BLaER1 treated with 17β-estradiol and CSF1 and Interleukin-3, amounts not matched to agents 10 nM and 100 nM (cell line): ENCODE measurements around the gene UHMK1.

Experiments
- H3K27ac ChIP-seq, 11 experiments: shearing (Covaris generic); formaldehyde crosslinking; 2 replicates each; pipeline ENCODE4 v1.8.1; 2022
- H3K27me3 ChIP-seq, 11 experiments: shearing (Covaris generic); formaldehyde crosslinking; 2 replicates each; pipeline ENCODE4 v1.8.1; 2022
- H3K36me3 ChIP-seq, 11 experiments: shearing (Covaris generic); formaldehyde crosslinking; 2 replicates each; pipeline ENCODE4 v1.8.1; 2022
- H3K4me1 ChIP-seq, 10 experiments: shearing (Covaris generic); formaldehyde crosslinking; 2 replicates each; pipeline ENCODE4 v1.8.1; 2022
- H3K4me2 ChIP-seq, 11 experiments: shearing (Covaris generic); formaldehyde crosslinking; 2 replicates each; pipeline ENCODE4 v1.8.1; 2022
- H3K4me3 ChIP-seq, 10 experiments: shearing (Covaris generic); formaldehyde crosslinking; 2 replicates each; pipeline ENCODE4 v1.8.1; 2022
- H3K9ac ChIP-seq, 11 experiments: shearing (Covaris generic); formaldehyde crosslinking; 2 replicates each; pipeline ENCODE4 v1.8.1; 2022
- H3K9me3 ChIP-seq, 11 experiments: shearing (Covaris generic); formaldehyde crosslinking; replicated peaks in 1 of 11; 2 replicates each; pipeline ENCODE4 v1.8.1; 2022
- H4K20me1 ChIP-seq, 11 experiments: shearing (Covaris generic); formaldehyde crosslinking; 2 replicates each; pipeline ENCODE4 v1.8.1; 2022
- Cebpa-rat ChIP-seq, 11 experiments: shearing (Covaris generic); IDR thresholded peaks; 2 replicates each; pipeline ENCODE4 v1.8.1; 2022

Gene UHMK1

DNA sequence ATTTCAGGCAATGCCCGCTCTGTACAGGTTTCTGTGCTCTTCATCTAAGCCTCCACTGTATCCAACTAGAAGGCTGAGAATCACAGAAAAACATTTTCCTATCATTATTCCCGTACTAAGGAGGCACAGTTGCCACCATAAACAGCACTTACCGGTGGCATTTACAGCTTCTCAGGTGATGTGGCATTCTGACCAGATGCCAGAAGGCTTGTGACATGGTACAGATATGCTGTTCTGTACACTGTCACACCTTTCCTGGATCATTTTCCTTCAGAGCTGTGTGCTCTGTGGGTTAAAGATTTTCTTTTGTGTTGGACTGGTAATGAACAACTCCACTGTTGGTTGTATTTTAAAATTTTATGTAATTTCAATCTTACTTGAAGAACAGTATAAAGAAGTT lies 59.9 kb downstream of the UHMK1 start:
- Histone ChIP-seq H3K27me3 (no peaks in the 10 kb centered on the region), H3K27ac (no peak overlapping the region), H4K20me1 (peaks cover 0 to 5% (median 0%) of the 10 kb centered on the region in 11 experiments; a peak in 2 of 22 replicates), H3K4me2 (no peak overlapping the region), H3K9me3 (peaks cover 0 to 3% (median 0%) of the 10 kb centered on the region in 11 experiments; a peak in 1 of 22 replicates), H3K9ac (no peak overlapping the region), H3K4me1 (peaks cover 7 to 16% (median 13%) of the 10 kb centered on the region in 10 experiments; a peak in 18 of 20 replicates), H3K4me3 (no peak overlapping the region), H3K36me3 (no peaks in the 10 kb centered on the region)
- no peak for TF ChIP-seq Cebpa-rat (IDR thresholded peaks at IDR 0.05)

DNA sequence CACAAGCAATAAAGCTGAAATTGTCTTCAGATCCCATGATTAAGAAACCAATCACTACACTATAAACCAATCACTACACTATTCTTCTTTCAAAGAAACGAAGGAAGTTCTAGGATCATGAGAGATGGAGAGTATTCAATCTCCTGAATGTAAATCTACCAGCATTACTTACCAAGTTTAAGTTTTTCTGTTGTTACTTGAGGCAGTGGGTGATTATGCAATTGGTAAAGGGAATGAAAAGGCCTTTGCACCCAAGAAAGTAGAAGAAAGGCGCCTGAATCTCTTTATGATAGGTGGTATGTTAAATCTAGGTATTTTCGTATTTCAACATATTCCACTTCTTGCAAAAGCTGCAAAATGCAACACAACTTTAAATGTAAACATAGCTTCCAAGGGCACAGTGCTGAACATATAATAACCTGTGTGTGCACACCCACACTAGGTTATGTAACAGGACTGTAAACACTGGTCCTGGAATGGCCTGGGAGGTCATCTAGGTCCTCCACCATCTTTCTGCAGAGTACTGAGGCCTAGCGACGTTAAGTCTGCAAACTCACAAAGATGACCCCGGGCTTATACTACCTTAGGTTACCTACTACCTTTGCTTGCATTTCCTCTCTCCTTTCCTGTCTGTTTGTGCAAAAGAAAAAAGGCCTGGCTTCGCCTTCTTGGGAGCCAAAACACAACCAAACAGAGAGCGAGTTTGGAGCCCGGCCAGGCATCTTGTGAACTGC lies 62.9 kb downstream of the UHMK1 start:
- Histone ChIP-seq H3K36me3 (no peaks in the 10 kb centered on the region), H3K4me1 (peaks cover 12 to 24% (median 17%) of the 10 kb centered on the region in 10 experiments; a peak in 18 of 20 replicates), H4K20me1 (peaks cover 0 to 28% (median 0%) of the 10 kb centered on the region in 11 experiments; a peak in 3 of 22 replicates), H3K4me2 (peak overlapping the region; percentile 78 to 92 (median 86)), H3K9me3 (peaks cover 0 to 3% (median 0%) of the 10 kb centered on the region in 11 experiments; a peak in 1 of 22 replicates), H3K9ac (peak overlapping the region; percentile 73 to 94 (median 90); a peak in 21 of 22 replicates), H3K27me3 (no peaks in the 10 kb centered on the region), H3K4me3 (peak overlapping the region; percentile 89 to 96 (median 92)), H3K27ac (peak overlapping the region in 10 of 11 experiments; percentile 80 to 89 (median 88); a peak in 20 of 22 replicates)
- TF ChIP-seq Cebpa-rat (IDR thresholded peaks at IDR 0.05), result no peak

DNA sequence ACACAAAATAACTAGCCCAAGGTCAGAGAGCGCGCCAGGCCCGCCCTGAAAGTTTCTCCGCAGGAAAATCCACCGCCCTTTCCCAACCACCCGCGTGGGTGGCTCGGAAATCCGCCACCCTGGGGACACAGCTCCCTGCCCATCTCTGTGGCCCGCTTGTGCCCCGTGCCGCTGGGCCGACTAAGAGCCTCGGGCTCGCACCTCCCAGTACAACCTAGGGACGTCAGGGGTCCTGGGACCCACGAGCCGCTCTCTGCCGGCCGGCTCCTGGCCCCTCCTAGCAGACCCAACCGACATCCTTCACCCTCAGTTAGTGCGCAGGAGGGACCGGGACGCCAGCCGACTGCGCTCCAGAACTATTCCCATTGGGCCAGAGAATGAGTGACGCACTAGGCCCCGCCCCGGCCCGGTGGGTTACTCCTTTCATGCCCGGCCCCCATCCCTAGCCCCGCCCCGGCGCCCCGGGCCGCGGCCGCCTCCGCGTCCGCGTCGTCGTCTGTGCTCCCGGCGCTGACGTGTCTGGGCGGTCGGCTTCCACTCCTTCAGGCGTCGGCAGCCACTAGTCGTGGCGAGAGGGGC lies 63.5 kb downstream of the UHMK1 start:
- peaks cover 0 to 34% (median 0%) of the 10 kb centered on the region in 11 experiments; a peak in 4 of 22 replicates for H4K20me1 ChIP-seq
- peak overlapping the region; percentile 83 to 94 (median 90) for H3K9ac ChIP-seq
- no peak for TF ChIP-seq Cebpa-rat (IDR thresholded peaks at IDR 0.05)
- H3K36me3 ChIP-seq, result peaks cover 2 to 6% (median 3%) of the 10 kb centered on the region in 11 experiments; a peak in 17 of 22 replicates
- H3K4me1 ChIP-seq, result peaks cover 12 to 24% (median 17%) of the 10 kb centered on the region in 10 experiments; a peak in 18 of 20 replicates
- peaks cover 0 to 3% (median 0%) of the 10 kb centered on the region in 11 experiments; a peak in 1 of 22 replicates for H3K9me3 ChIP-seq
- H3K4me3 ChIP-seq, result peak overlapping the region; percentile 89 to 96 (median 92)
- H3K27me3 ChIP-seq, result no peaks in the 10 kb centered on the region
- peak overlapping the region; percentile 79 to 89 (median 87) for H3K27ac ChIP-seq
- H3K4me2 ChIP-seq, result peak overlapping the region; percentile 78 to 94 (median 88)

DNA sequence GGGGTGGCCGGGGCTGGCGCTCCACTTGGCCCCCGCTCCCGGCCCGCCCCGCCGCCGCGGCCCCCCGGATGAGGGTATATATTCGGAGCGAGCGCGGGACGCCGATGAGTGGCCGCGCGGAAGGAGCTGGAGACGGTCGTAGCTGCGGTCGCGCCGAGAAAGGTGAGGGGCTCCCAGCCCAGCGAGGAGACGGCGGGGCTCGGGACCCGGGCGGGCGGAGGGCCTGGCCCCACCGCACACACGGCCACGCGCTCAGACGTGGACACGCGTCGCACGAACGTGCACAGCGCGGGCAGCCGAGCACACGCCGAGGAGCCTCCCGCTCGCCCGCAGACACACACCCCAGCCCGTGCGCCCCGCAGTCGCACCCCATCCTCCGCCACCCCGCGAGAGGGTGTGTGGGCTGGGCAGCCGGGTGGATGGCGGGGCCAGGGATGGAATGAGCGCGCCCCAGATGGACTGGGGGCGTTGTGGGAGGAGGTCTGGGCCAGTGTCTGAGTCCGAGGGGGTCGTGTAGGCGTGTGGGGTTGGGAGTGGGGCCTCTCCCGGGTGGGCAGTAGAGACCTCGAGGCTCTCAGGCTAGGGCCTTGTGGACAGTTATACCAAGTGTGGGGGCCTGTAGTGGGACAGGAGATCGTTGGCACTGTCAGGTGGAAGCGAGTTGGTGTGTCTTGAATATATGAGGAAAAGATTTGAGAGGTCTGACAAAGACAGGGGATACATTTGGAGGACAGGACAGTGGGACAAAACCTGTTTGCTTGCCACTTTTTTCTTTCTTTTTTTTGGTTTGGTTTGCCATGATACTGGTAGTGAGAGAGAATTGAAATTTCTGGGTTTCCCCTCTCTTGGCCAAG lies 64.2 kb downstream of the UHMK1 start, which contains the start of gene UAP1:
UAP1 (plus strand) TSS at position 107 of the 854 bp plus-strand sequence. CDS start 4,347 bp downstream, outside the sequence.
- peak within 1 kb of the TSS; percentile 78 to 95 (median 93) for H3K4me2 ChIP-seq
- peaks cover 0 to 3% (median 0%) of the 10 kb centered on the region in 11 experiments; a peak in 1 of 22 replicates for H3K9me3 ChIP-seq
- TF ChIP-seq Cebpa-rat (IDR thresholded peaks at IDR 0.05), result no peak
- H3K36me3 ChIP-seq, result peaks cover 9 to 13% (median 11%) of the 10 kb centered on the region in 11 experiments; a peak in 21 of 22 replicates
- peaks cover 0 to 37% (median 0%) of the 10 kb centered on the region in 11 experiments; a peak in 4 of 22 replicates for H4K20me1 ChIP-seq
- peak within 1 kb of the TSS; percentile 83 to 94 (median 90) for H3K9ac ChIP-seq
- no peaks in the 10 kb centered on the region for H3K27me3 ChIP-seq
- peak within 1 kb of the TSS; percentile 89 to 96 (median 92) for H3K4me3 ChIP-seq
- peak within 1 kb of the TSS; percentile 79 to 89 (median 87) for H3K27ac ChIP-seq
- H3K4me1 ChIP-seq, result peaks cover 12 to 24% (median 17%) of the 10 kb centered on the region in 10 experiments; a peak in 18 of 20 replicates

DNA sequence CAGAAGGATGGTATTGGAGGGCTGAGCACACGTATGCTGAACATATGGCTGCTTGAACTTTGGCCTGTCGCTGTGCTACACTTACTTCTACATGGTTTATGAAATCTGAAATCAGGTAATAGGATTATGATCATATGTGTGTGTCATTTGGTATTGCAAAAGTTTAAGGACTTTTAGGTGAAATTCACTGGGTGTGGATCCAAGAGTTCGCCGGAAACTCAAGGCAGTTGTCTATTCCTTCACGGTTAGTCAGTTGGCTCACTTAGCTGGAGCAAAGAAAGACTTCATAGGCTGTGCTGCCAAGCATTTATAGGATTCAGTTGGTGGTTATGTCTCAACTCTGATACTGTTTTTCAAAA lies 64.8 kb downstream of the UHMK1 start:
- H3K4me2 ChIP-seq, result peak overlapping the region; percentile 77 to 95 (median 93)
- peaks cover 0 to 37% (median 0%) of the 10 kb centered on the region in 11 experiments; a peak in 4 of 22 replicates for H4K20me1 ChIP-seq
- H3K36me3 ChIP-seq, result peaks cover 14 to 19% (median 15%) of the 10 kb centered on the region in 11 experiments; a peak in 21 of 22 replicates
- H3K9ac ChIP-seq, result peak overlapping the region; percentile 83 to 94 (median 90); a peak in 20 of 22 replicates
- H3K9me3 ChIP-seq, result peaks cover 0 to 3% (median 0%) of the 10 kb centered on the region in 11 experiments; a peak in 1 of 22 replicates
- no peaks in the 10 kb centered on the region for H3K27me3 ChIP-seq
- peak overlapping the region in 6 of 11 experiments; percentile 83 to 89 (median 87); a peak in 6 of 22 replicates for H3K27ac ChIP-seq
- peak overlapping the region; percentile 89 to 96 (median 92) for H3K4me3 ChIP-seq
- no peak for TF ChIP-seq Cebpa-rat (IDR thresholded peaks at IDR 0.05)
- peaks cover 12 to 24% (median 17%) of the 10 kb centered on the region in 10 experiments; a peak in 18 of 20 replicates for H3K4me1 ChIP-seq

DNA sequence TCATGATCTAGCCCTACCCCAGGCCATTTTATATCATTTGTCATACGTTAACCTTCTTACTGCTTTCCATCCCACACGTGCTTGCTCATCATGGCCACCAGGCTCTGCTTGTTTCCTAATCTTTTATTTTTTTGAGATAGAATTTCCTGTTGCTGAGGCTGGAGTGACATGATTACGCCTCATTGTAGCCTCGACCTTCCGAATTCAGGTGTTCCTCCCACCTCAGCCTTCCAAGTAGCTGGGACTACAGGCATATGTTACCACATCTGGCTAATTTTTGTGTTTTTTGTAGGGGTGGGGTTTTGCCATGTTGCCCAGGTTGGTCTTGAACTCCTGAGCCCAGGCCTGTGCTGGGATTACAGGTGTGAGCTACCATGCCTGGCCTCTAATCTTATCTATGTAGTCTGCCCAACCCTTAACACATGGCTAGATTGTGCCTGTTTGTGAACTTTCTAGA lies 67.2 kb downstream of the UHMK1 start:
- no peak overlapping the region for H3K4me3 ChIP-seq
- peaks cover 0 to 3% (median 0%) of the 10 kb centered on the region in 11 experiments; a peak in 1 of 22 replicates for H3K9me3 ChIP-seq
- H3K9ac ChIP-seq, result no peak overlapping the region
- peaks cover 0 to 37% (median 0%) of the 10 kb centered on the region in 11 experiments; a peak in 4 of 22 replicates for H4K20me1 ChIP-seq
- H3K4me1 ChIP-seq, result peaks cover 12 to 24% (median 17%) of the 10 kb centered on the region in 10 experiments; a peak in 18 of 20 replicates
- H3K36me3 ChIP-seq, result peaks cover 25 to 36% (median 34%) of the 10 kb centered on the region in 11 experiments
- H3K27me3 ChIP-seq, result no peaks in the 10 kb centered on the region
- TF ChIP-seq Cebpa-rat (IDR thresholded peaks at IDR 0.05), result no peak
- 0 out of 22 replicates have a peak overlapping the region, but pooled peaks of 1 of the 11 experiments have one; percentile 4 for H3K4me2 ChIP-seq
- H3K27ac ChIP-seq, result no peak overlapping the region

DNA sequence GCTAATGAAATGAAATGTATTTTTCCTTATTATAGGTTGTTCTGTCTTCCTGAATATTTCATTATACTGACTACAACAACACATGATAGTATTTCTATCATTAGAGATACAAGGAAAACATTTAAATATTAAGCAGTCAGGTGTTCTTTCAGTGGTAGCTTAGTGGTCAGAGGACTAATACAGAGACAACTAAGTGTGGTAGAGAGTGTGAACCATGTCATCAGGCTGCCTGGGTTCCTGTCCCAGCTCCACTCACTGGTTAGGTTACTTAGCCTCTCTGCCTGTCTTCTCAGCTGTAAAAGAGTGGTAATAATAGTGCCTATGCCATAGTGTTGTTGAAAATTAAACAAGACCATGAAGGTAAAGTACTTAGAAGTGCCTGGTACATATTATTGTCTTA lies 67.8 kb downstream of the UHMK1 start:
- no peak overlapping the region for H3K9ac ChIP-seq

More for the DNA sequence above, 67.8 kb downstream of the UHMK1 start:
- no peak overlapping the region for H3K27ac ChIP-seq
- H3K9me3 ChIP-seq, result no peaks in the 10 kb centered on the region; a peak in 1 of 22 replicates
- peaks cover 25 to 41% (median 34%) of the 10 kb centered on the region in 11 experiments for H3K36me3 ChIP-seq
- peaks cover 11 to 22% (median 16%) of the 10 kb centered on the region in 10 experiments; a peak in 18 of 20 replicates for H3K4me1 ChIP-seq
- no peak for TF ChIP-seq Cebpa-rat (IDR thresholded peaks at IDR 0.05)
- no peak overlapping the region for H3K4me3 ChIP-seq
- peaks cover 0 to 37% (median 0%) of the 10 kb centered on the region in 11 experiments; a peak in 4 of 22 replicates for H4K20me1 ChIP-seq
- no peak overlapping the region for H3K4me2 ChIP-seq
- H3K27me3 ChIP-seq, result no peaks in the 10 kb centered on the region
